Endodermal cell (in vitro differentiated cells): Measurements from ENCODE around the gene FER. TPM values are rescaled to one million over a fixed set of nuclear protein-coding genes. Genes with fewer than 3 reads are reported as not detected.
A peak's percentile ranks its signal among the peaks of the same experiment; 100 is the strongest.

Experiments
- DNase-seq: peaks from one replicate; pipeline ENCODE4 v3.0.0-alpha.2; 2017
- H3K27ac ChIP-seq: 2 replicates; pipeline ENCODE4 v1.5.1; 2013; ENCODE audit warnings: mild to moderate bottlenecking, low read depth, low read length, moderate library complexity
- H3K27me3 ChIP-seq: 2 replicates; pipeline ENCODE4 v1.6.1; 2013; ENCODE audit warnings: mild to moderate bottlenecking, low read length, moderate library complexity; ENCODE audit not compliant: insufficient read depth, control insufficient read depth, poor library complexity, severe bottlenecking
- H3K36me3 ChIP-seq: 2 replicates; pipeline ENCODE4 v1.7.0; 2013; ENCODE audit warnings: mild to moderate bottlenecking, low read length, moderate library complexity; ENCODE audit not compliant: control insufficient read depth, insufficient read depth
- H3K4me1 ChIP-seq: one replicate; pipeline ENCODE4 v1.7.0; 2013; ENCODE audit warnings: low read length; ENCODE audit not compliant: control insufficient read depth, insufficient read depth
- H3K4me3 ChIP-seq: 2 replicates; pipeline ENCODE4 v1.5.1; 2013; ENCODE audit warnings: mild to moderate bottlenecking, low read length, moderate library complexity
- H3K9ac ChIP-seq: 2 replicates; pipeline ENCODE4 v1.6.1; 2013; ENCODE audit warnings: mild to moderate bottlenecking, low read length, moderate library complexity; ENCODE audit not compliant: poor library complexity, severe bottlenecking; ENCODE audit errors: extremely low read depth
- H3K9me3 ChIP-seq: 2 replicates; pipeline ENCODE4 v1.6.1; 2013; ENCODE audit warnings: mild to moderate bottlenecking, low read length, moderate library complexity; ENCODE audit not compliant: control insufficient read depth
- H3K27ac Mint-ChIP-seq: 2 replicates; pipeline ENCODE4 v1.8.0; 2020; ENCODE audit warnings: mixed read lengths
- H3K27me3 Mint-ChIP-seq: 2 replicates; pipeline ENCODE4 v1.8.0; 2021; ENCODE audit warnings: mild to moderate bottlenecking, mixed read lengths; ENCODE audit not compliant: insufficient read depth
- H3K36me3 Mint-ChIP-seq: 2 replicates; pipeline ENCODE4 v1.8.0; 2020; ENCODE audit warnings: low read depth, mixed read lengths
- H3K4me1 Mint-ChIP-seq: 2 replicates; pipeline ENCODE4 v1.8.0; 2020; ENCODE audit warnings: mixed read lengths
- H3K4me3 Mint-ChIP-seq: 2 replicates; pipeline ENCODE4 v1.8.0; 2020; ENCODE audit warnings: mild to moderate bottlenecking, moderate library complexity, mixed read lengths
- H3K9me3 Mint-ChIP-seq: 2 replicates; pipeline ENCODE4 v1.8.0; 2020; ENCODE audit warnings: mild to moderate bottlenecking, mixed read lengths
- CTCF ChIP-seq: fragments of 200-600 bp; sonication (generic); conservative IDR thresholded peaks from 2 replicates; pipeline ENCODE4 v1.5.0; 2021; ENCODE audit warnings: antibody characterized with exemption, mild to moderate bottlenecking
- WGBS, 2 experiments: methylation state at CpG; one replicate each; pipeline versions ENCODE4 v1.1.5 to v1.1.7; 2013; ENCODE audit warnings: missing lambda C conversion rate in 2 of 2, mixed read lengths in 1 of 2; ENCODE audit not compliant: insufficient coverage in 1 of 2, insufficient read length in 1 of 2; 5-methylcytosine and 5-hydroxymethylcytosine counted together
- total RNA-seq, 2 donors: library from RNA; stranded (reverse); fragmentation: NEBNext Ultra II Directional in 1 of 2; extraction: Animal tissue kit (Norgen Biotek cat#: 25700) in 1 of 2; gene quantifications; 2 replicates in 1 of 2; 3 replicates in 1 of 2; pipeline ENCODE4 v1.2.1, GENCODE V29; 2021

Gene FER
- total RNA-seq, 2 donors from 2014 or later, result 24.5 to 26.8 TPM

- H3K36me3 Mint-ChIP-seq, result no peaks in the 10 kb centered on the region
- H3K9me3 ChIP-seq, result no peaks in the 10 kb centered on the region
- H3K27ac Mint-ChIP-seq, result no peak overlapping the region
- WGBS, 2 experiments, result 97 to 100% methylated on average over 1 of the region's 1 CpG
- no peaks in the 10 kb centered on the region for H3K36me3 ChIP-seq
- H3K9ac ChIP-seq, result no peak overlapping the region
- no peaks in the 10 kb centered on the region for H3K9me3 Mint-ChIP-seq
- H3K4me3 ChIP-seq, result no peak overlapping the region
- H3K27me3 ChIP-seq, result no peaks in the 10 kb centered on the region
- H3K4me1 Mint-ChIP-seq, result no peaks in the 10 kb centered on the region
- no peaks in the 10 kb centered on the region for H3K4me1 ChIP-seq
- no peaks in the 10 kb centered on the region for H3K27me3 Mint-ChIP-seq
- DNase-seq, result no peak
- TF ChIP-seq CTCF, result no peak
- H3K4me3 Mint-ChIP-seq, result no peak overlapping the region
- H3K27ac ChIP-seq, result no peak overlapping the region
Observed at GRCh38 chr5:108942701-108943100, 195.0 kb downstream of the FER start.

- Histone ChIP-seq H3K9ac (no peak overlapping the region), H3K4me1 (no peaks in the 10 kb centered on the region), H3K27me3 (no peaks in the 10 kb centered on the region), H3K27ac (no peak overlapping the region), H3K4me3 (no peak overlapping the region), H3K9me3 (no peaks in the 10 kb centered on the region), H3K36me3 (no peaks in the 10 kb centered on the region)
- no peaks in the 10 kb centered on the region for H3K36me3 Mint-ChIP-seq
- no peak overlapping the region for H3K4me3 Mint-ChIP-seq
- H3K27ac Mint-ChIP-seq, result peak overlapping the region; percentile 71
- H3K27me3 Mint-ChIP-seq, result no peaks in the 10 kb centered on the region
- no peak for TF ChIP-seq CTCF
- WGBS, 2 experiments, result 71 to 93% methylated on average over 2 to 3 of the region's 3 CpGs
- H3K4me1 Mint-ChIP-seq, result no peaks in the 10 kb centered on the region
- H3K9me3 Mint-ChIP-seq, result no peaks in the 10 kb centered on the region
- no peak for DNase-seq
Observed at GRCh38 chr5:108945094-108945493, 197.4 kb downstream of the FER start.

- Mint-ChIP-seq H3K4me1 (no peaks in the 10 kb centered on the region), H3K27ac (no peak overlapping the region), H3K36me3 (no peaks in the 10 kb centered on the region), H3K4me3 (no peak overlapping the region), H3K27me3 (no peaks in the 10 kb centered on the region), H3K9me3 (no peaks in the 10 kb centered on the region)
- 93% methylated on average over 1 of the region's 1 CpG; no CpG with 5 or more reads in 1 of the 2 experiments for WGBS, 2 experiments
- Histone ChIP-seq H3K9ac (no peak overlapping the region), H3K36me3 (no peaks in the 10 kb centered on the region), H3K4me1 (no peaks in the 10 kb centered on the region), H3K27me3 (no peaks in the 10 kb centered on the region), H3K9me3 (no peaks in the 10 kb centered on the region), H3K4me3 (no peak overlapping the region), H3K27ac (no peak overlapping the region)
- no peak for DNase-seq
- no peak for TF ChIP-seq CTCF
Observed at GRCh38 chr5:108946008-108946407, 198.3 kb downstream of the FER start.
